Measurements from ENCODE around the gene GRIK1. TPM values are rescaled to one million over a fixed set of nuclear protein-coding genes. Genes with fewer than 3 reads are reported as not detected.
A peak's percentile ranks its signal among the peaks of the same experiment; 100 is the strongest.

GRIK1 gene
- total RNA-seq, 2 experiments from 2014 or later: not detected

DNA sequence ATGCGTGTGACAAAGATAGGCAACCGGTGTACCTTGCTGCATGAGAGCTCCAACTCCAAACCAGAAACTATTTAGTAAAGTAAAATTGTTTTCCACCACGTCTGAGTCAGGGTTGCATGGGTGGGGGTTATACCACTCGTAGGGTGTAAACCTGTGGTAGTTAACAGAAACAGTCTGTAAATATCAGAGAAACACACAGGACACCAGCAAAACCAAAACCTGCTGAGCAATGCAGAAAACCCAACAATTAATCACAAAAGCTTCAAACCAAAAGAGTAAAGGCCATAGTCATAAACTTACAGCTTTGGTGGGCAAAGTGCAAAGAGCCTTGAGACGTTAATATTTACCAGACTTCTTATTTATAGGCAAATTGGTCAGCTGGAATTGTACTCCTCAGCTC is 358.4 kb downstream of the GRIK1 start:
- intact Hi-C loops (cut with micrococcal nuclease): no loop called here
- no peak overlapping the region for H3K4me3 Mint-ChIP-seq
- ChIA-PET CTCF (interaction anchor here (1.5 kb wide), 1 partner anchor 27 kb away, joined by 3 read pairs; no protein-coding TSS in a partner anchor), POLR2A (no interaction called here)
- peak; percentile 2 for DNase-seq
- no peaks in the 10 kb centered on the region for H3K27me3 Mint-ChIP-seq
- H3K4me1 Mint-ChIP-seq (ENCODE audit: low read depth): no peaks in the 10 kb centered on the region
- no peak for TF ChIP-seq CTCF (IDR thresholded peaks at IDR 0.05)
- no peak for ATAC-seq
- H3K27ac Mint-ChIP-seq: no peak overlapping the region
- no peaks in the 10 kb centered on the region for H3K9me3 Mint-ChIP-seq
- no peaks in the 10 kb centered on the region for H3K36me3 Mint-ChIP-seq (ENCODE audit: low read depth)

GRCh38 chr21:29580732-29581285 is 359.0 kb downstream of the GRIK1 start:
- intact Hi-C loops (cut with micrococcal nuclease): no loop called here
- POLR2A ChIA-PET: no interaction called here
- no peak for DNase-seq

GRCh38 chr21:29578306-29578705 is 361.5 kb downstream of the GRIK1 start:
- POLR2A ChIA-PET: no interaction called here
- CTCF ChIA-PET: interaction anchor here (1.6 kb wide), 1 partner anchor 12 kb away, joined by 4 read pairs; no protein-coding TSS in a partner anchor
- Mint-ChIP-seq H3K4me1 (ENCODE audit: low read depth) (no peaks in the 10 kb centered on the region), H3K27ac (no peak overlapping the region), H3K9me3 (no peaks in the 10 kb centered on the region), H3K4me3 (no peak overlapping the region), H3K36me3 (ENCODE audit: low read depth) (no peaks in the 10 kb centered on the region), H3K27me3 (no peaks in the 10 kb centered on the region)
- no peak for TF ChIP-seq CTCF (IDR thresholded peaks at IDR 0.05)
- no peak for ATAC-seq
- intact Hi-C loops (cut with micrococcal nuclease): no loop called here
- DNase-seq: no peak

More at GRCh38 chr21:29580732-29581285, 359.0 kb downstream of the GRIK1 start:
- no peak for ATAC-seq
- CTCF ChIA-PET: interaction anchor here (1.5 kb wide), 1 partner anchor 26 kb away, joined by 3 read pairs; no protein-coding TSS in a partner anchor
- Mint-ChIP-seq H3K27ac (no peak overlapping the region), H3K9me3 (no peaks in the 10 kb centered on the region), H3K4me1 (ENCODE audit: low read depth) (no peaks in the 10 kb centered on the region), H3K27me3 (no peaks in the 10 kb centered on the region), H3K36me3 (ENCODE audit: low read depth) (no peaks in the 10 kb centered on the region), H3K4me3 (no peak overlapping the region)
- TF ChIP-seq CTCF (IDR thresholded peaks at IDR 0.05): no peak

GRCh38 chr21:29571949-29572348 is 367.8 kb downstream of the GRIK1 start:
- POLR2A ChIA-PET: interaction anchor here (0.6 kb wide), 1 partner anchor 781 kb away, joined by 3 read pairs; no protein-coding TSS in a partner anchor
- no peaks in the 10 kb centered on the region for H3K9me3 Mint-ChIP-seq
- no peak overlapping the region for H3K27ac Mint-ChIP-seq
- TF ChIP-seq CTCF (IDR thresholded peaks at IDR 0.05): no peak
- CTCF ChIA-PET: no interaction called here
- no peak overlapping the region for H3K4me3 Mint-ChIP-seq
- no peaks in the 10 kb centered on the region for H3K36me3 Mint-ChIP-seq (ENCODE audit: low read depth)
- DNase-seq: no peak
- no peaks in the 10 kb centered on the region for H3K27me3 Mint-ChIP-seq
- H3K4me1 Mint-ChIP-seq (ENCODE audit: low read depth): peaks cover 2% of the 10 kb centered on the region
- no peak for ATAC-seq
- intact Hi-C loops (cut with micrococcal nuclease): no loop called here

DNA sequence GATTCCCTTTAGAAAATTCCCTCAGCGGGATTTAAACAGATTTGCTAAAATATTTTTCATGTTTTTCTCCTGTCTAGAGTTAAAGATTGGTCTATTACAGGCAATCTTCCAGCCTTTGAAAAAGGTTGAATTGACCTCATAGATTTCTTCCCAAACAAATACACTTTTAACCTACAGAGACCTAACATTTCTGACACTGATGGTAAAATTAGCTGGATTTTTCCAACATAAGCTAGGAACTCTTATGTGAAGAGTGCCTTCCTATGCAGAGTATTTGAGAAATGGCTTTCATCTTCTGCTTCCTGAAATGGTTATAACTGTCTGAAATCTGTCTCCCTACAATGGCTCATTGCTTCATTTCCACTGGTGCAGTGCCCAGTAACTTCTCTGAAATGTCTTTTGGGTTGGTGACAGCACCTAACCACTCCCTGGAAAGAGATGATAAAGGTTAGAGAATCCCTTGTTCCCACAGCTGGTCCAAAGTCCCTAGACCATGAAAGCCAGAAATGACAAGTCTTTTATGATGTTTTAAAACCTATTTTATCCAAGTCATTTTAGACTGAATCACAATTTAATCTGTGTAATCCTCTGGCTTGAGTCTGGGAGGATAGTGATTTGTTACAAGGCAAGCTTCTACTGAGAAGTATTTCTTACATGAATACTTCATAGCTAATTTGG is 371.6 kb downstream of the GRIK1 start:
- no peaks in the 10 kb centered on the region for H3K36me3 Mint-ChIP-seq (ENCODE audit: low read depth)
- H3K9me3 Mint-ChIP-seq: no peaks in the 10 kb centered on the region
- H3K4me1 Mint-ChIP-seq (ENCODE audit: low read depth): peaks cover 2% of the 10 kb centered on the region
- H3K27me3 Mint-ChIP-seq: no peaks in the 10 kb centered on the region
- H3K4me3 Mint-ChIP-seq: no peak overlapping the region
- TF ChIP-seq CTCF (IDR thresholded peaks at IDR 0.05): no peak
- H3K27ac Mint-ChIP-seq: no peak overlapping the region
- intact Hi-C loops (cut with micrococcal nuclease): no loop called here
- ChIA-PET POLR2A (no interaction called here), CTCF (no interaction called here)
- DNase-seq: no peak
- no peak for ATAC-seq
